ENCODE data around the gene PRM2.

DNA sequence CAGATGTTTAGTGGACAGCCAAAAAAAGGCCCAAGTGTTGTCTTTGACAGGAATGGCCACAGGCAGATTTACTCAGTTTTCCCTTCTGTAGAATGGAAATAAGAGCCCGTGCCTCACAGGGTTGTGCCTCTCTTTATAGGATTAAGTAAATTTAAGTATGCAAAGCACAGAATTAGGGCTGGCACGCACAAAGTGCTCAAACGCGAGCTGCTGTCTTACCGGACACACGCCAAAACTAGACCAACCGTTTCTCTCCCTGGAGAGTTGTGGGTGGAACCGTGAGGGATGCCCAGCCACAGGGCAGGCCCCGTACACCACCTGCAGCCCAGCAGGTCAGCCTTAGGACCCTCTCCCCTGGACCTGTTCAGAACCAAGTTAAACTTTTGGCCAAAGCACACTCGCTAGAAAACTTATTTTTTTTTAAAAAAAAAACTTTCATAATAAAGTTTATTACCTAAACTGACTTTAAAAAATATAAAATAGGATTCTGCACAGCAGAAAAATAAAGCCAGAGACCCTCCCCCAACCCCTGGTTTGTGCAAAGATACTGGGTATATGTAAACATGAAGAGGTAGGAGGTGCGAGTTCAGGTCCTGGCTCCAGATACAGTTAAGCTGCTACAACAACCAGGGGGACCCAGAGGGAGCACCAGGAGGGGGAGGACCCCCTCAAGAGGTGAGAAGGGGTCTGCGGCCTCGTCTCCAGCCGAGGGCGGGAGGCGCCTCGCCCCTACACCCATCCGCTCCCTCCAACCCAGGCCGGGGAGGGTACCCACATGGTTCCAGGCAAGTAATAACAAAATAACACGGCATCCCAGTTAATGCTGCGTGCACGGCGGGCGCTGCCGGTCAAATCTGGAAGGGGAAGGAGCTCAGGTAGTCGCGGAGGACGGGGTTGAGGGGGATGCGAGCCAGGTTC, 22.0 kb downstream of the PRM2 start:
- TF ChIP-seq, protein P1, sequence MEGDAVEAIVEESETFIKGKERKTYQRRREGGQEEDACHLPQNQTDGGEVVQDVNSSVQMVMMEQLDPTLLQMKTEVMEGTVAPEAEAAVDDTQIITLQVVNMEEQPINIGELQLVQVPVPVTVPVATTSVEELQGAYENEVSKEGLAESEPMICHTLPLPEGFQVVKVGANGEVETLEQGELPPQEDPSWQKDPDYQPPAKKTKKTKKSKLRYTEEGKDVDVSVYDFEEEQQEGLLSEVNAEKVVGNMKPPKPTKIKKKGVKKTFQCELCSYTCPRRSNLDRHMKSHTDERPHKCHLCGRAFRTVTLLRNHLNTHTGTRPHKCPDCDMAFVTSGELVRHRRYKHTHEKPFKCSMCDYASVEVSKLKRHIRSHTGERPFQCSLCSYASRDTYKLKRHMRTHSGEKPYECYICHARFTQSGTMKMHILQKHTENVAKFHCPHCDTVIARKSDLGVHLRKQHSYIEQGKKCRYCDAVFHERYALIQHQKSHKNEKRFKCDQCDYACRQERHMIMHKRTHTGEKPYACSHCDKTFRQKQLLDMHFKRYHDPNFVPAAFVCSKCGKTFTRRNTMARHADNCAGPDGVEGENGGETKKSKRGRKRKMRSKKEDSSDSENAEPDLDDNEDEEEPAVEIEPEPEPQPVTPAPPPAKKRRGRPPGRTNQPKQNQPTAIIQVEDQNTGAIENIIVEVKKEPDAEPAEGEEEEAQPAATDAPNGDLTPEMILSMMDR (conservative IDR thresholded peaks at IDR 0.05 in 1 of 2, IDR thresholded peaks at IDR 0.05 in 1 of 2; ENCODE audit: low read depth in 1 of 2, low read length in 2 of 2), result no peak
- TF ChIP-seq EZH2 (IDR thresholded peaks at IDR 0.05; ENCODE audit: low read length, missing control alignments), result no peak

All from fibroblast of lung (primary cell).